A673 (cell line): ENCODE results near the gene LCMT1. TPM values are rescaled to one million over a fixed set of nuclear protein-coding genes. Genes with fewer than 3 reads are reported as not detected.

Experiments used
- BruUV-seq: library from RNA; stranded (reverse); fragments of 400-500 nt; replicated peaks from 2 replicates; lab custom pipeline; 2021; lab: Mats Ljungman, UMichigan
- CTCF ChIA-PET: fragments of 300-600 bp; sonication (Branson Sonifier 250); formaldehyde crosslinking; loops from one replicate; lab custom pipeline; 2022; ENCODE audit warnings: antibody characterized with exemption; lab: Charles Lee
- POLR2A ChIA-PET: fragments of 300-600 bp; sonication (Branson Sonifier 250); formaldehyde crosslinking; loops from one replicate; lab custom pipeline; 2022; ENCODE audit warnings: antibody characterized with exemption; ENCODE audit not compliant: low non-redundant PET; lab: Charles Lee
- DNase-seq: peaks from one replicate; pipeline ENCODE4 v3.0.0-alpha.2; 2015; ENCODE audit warnings: low spot score
- H3K27ac ChIP-seq: fragments of 200-600 bp; sonication (generic); 2 replicates; pipeline ENCODE4 v1.5.1; 2016; ENCODE audit warnings: mixed run types, low read depth, mild to moderate bottlenecking, mixed read lengths, antibody characterized with exemption, low read length; ENCODE audit not compliant: poor library complexity, severe bottlenecking
- H3K27me3 ChIP-seq: fragments of 200-600 bp; sonication (generic); replicated peaks from 2 replicates; pipeline ENCODE4 v1.6.1; 2017; ENCODE audit warnings: mixed run types, low read depth, mild to moderate bottlenecking, mixed read lengths, antibody characterized with exemption, low read length; ENCODE audit not compliant: insufficient read depth, poor library complexity
- H3K36me3 ChIP-seq: fragments of 200-600 bp; sonication (generic); 2 replicates; pipeline ENCODE4 v1.6.1; 2016; ENCODE audit warnings: mixed run types, mild to moderate bottlenecking, mixed read lengths, antibody characterized with exemption, low read length; ENCODE audit not compliant: insufficient read depth, poor library complexity, severe bottlenecking
- H3K4me1 ChIP-seq: fragments of 200-600 bp; sonication (generic); 2 replicates; pipeline ENCODE4 v1.6.1; 2017; ENCODE audit warnings: mixed run types, mild to moderate bottlenecking, mixed read lengths, antibody characterized with exemption, low read length; ENCODE audit not compliant: insufficient read depth, poor library complexity, severe bottlenecking
- H3K4me3 ChIP-seq: fragments of 200-600 bp; sonication (generic); 2 replicates; pipeline ENCODE4 v1.5.1; 2016; ENCODE audit warnings: low read depth, mixed run types, mild to moderate bottlenecking, mixed read lengths, low read length; ENCODE audit not compliant: poor library complexity, severe bottlenecking
- H3K9me3 ChIP-seq: fragments of 200-600 bp; sonication (generic); 2 replicates; pipeline ENCODE4 v1.6.1; 2016; ENCODE audit warnings: mixed run types, low read depth, mild to moderate bottlenecking, mixed read lengths, antibody characterized with exemption, low read length; ENCODE audit not compliant: poor library complexity, severe bottlenecking
- CTCF ChIP-seq: fragments of 300-800, 200-600 bp; sonication (generic); conservative IDR thresholded peaks from 2 replicates; pipeline ENCODE4 v1.5.1; 2017; ENCODE audit warnings: low read depth, mild to moderate bottlenecking, antibody characterized with exemption, low read length, moderate library complexity, mixed read lengths
- EZH2 ChIP-seq: fragments of 200-600 bp; sonication (generic); IDR thresholded peaks from 2 replicates; pipeline ENCODE4 v1.6.1; 2017; ENCODE audit warnings: borderline replicate concordance, low read depth, mild to moderate bottlenecking, mixed read lengths, antibody characterized with exemption, low read length; ENCODE audit not compliant: poor library complexity, severe bottlenecking
- intact Hi-C: fragments of 100-400 bp; cut with micrococcal nuclease; formaldehyde crosslinking; loops from one replicate; pipeline ENCODE4 v1.10.0; 2022; ENCODE audit not compliant: unreplicated experiment
- total RNA-seq: library from RNA; stranded (reverse); gene quantifications from 2 replicates; pipeline ENCODE4 v1.2.3, GENCODE V29; 2021

Gene LCMT1
- total RNA-seq, 1 experiment from 2014 or later: 56.3 TPM

DNA sequence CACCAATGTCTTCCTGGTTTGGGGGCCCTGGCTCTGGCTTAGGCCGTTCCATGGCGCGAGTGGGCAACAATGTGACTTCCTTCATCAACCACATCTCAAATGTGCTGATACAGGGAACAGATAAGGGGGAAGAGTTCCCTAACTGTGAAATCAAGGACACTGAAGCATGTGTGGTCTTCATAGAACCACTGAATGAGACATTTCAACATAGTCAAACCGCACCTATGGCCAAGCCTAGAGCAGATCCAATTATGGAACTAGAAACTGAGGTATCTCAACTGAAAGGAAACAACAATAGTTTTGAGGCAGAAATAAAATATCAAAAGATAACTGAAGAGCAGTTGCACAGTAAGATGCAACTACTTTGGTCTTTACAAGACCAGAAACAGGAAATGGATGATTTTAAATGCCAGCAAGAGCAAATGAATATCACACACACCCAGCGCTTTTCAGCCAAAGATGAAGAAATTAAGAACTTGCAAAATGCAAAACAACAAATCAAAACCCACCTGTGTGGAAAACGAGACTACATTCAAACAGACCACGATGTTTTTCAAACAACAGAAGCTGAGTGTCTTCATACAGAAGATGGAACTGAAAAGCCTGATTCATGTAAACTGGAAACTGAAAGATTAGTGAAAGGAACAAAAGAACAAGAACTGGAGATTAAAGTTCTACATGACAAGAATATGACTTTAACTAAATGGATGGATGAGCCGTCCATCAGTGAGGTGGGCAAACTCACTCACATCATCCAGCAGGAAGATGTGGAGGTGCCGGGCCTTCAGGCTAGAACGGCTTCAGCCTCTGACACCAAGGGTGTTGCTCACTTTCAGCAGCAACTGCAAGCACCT, 18.1 kb upstream of the LCMT1 start:
- no peak for DNase-seq
- no peaks in the 10 kb centered on the region for H3K4me1 ChIP-seq
- no peaks in the 10 kb centered on the region for H3K27me3 ChIP-seq
- ChIA-PET POLR2A (no interaction called here), CTCF (interaction anchor here (0.6 kb wide), 1 partner anchor 1048 kb away, joined by 3 read pairs; no protein-coding TSS in a partner anchor)
- H3K27ac ChIP-seq: no peak overlapping the region
- intact Hi-C loops: no loop called here
- no peak overlapping the region for H3K4me3 ChIP-seq
- no peaks in the 10 kb centered on the region for H3K36me3 ChIP-seq
- no peaks in the 10 kb centered on the region for H3K9me3 ChIP-seq
- no TSS peak for BruUV-seq
- TF ChIP-seq EZH2 (no peak), CTCF (no peak)

DNA sequence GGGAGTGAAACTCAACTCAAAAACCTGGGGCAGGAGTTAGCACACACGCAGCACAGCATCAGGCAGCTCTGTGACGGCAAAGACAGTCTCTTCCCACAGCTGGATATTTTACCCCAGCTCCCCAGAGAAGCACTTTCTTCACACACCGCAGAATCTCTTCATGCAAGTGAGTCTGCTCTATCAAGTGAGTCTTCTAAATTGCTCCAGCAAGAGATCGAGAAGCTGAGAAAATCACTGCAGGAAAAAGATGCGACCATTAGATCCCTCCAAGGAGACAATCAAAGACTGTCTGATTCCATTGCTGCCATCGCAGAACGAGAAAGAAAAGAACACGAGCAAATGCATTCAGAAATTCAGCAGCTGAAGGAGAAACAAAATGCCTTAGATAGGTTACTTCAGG, 16.9 kb upstream of the LCMT1 start:
- TF ChIP-seq CTCF: no peak
- TF ChIP-seq EZH2: no peak
- no peak overlapping the region for H3K27ac ChIP-seq
- H3K9me3 ChIP-seq: no peaks in the 10 kb centered on the region
- no peaks in the 10 kb centered on the region for H3K36me3 ChIP-seq
- ChIA-PET CTCF (interaction anchor here (0.6 kb wide), 1 partner anchor 1049 kb away, joined by 3 read pairs; no protein-coding TSS in a partner anchor), POLR2A (no interaction called here)
- no peak overlapping the region for H3K4me3 ChIP-seq
- intact Hi-C loops: no loop called here
- no peaks in the 10 kb centered on the region for H3K27me3 ChIP-seq
- no peaks in the 10 kb centered on the region for H3K4me1 ChIP-seq
- no peak for DNase-seq
- BruUV-seq: no TSS peak

- no peak overlapping the region for H3K4me3 ChIP-seq
- POLR2A ChIA-PET: no interaction called here
- H3K27me3 ChIP-seq: no peaks in the 10 kb centered on the region
- TF ChIP-seq EZH2 (no peak), CTCF (no peak)
- no peaks in the 10 kb centered on the region for H3K36me3 ChIP-seq
- no TSS peak for BruUV-seq
- intact Hi-C loops: no loop called here
- H3K4me1 ChIP-seq: no peaks in the 10 kb centered on the region
- no peak overlapping the region for H3K27ac ChIP-seq
- no peaks in the 10 kb centered on the region for H3K9me3 ChIP-seq
- DNase-seq: no peak
- CTCF ChIA-PET: no interaction called here
These were observed 15.9 kb upstream of the LCMT1 start for GRCh38 chr16:25095636-25096035.
